H9 (cell line): Measurements from ENCODE around the gene LRRC52. TPM values are rescaled to one million over a fixed set of nuclear protein-coding genes. Genes with fewer than 3 reads are reported as not detected.

ENCODE experiments used
- DNase-seq: peaks from one replicate; pipeline ENCODE4 v3.0.0-alpha.2; 2017
- H2AFZ ChIP-seq: one replicate; pipeline ENCODE4 v1.6.1; 2013; ENCODE audit warnings: mild to moderate bottlenecking, low read length, control low read depth, moderate library complexity
- H2AK5ac ChIP-seq: 2 replicates; pipeline ENCODE4 v1.6.1; 2013; ENCODE audit warnings: low read length, control low read depth, mixed read lengths; ENCODE audit not compliant: insufficient read length
- H2BK120ac ChIP-seq: one replicate; pipeline ENCODE4 v1.6.1; 2013; ENCODE audit warnings: low read depth, mild to moderate bottlenecking, low read length, control low read depth, inconsistent platforms; ENCODE audit not compliant: poor library complexity, severe bottlenecking
- H2BK12ac ChIP-seq: 2 replicates; pipeline ENCODE4 v1.6.1; 2013; ENCODE audit warnings: low read length, control low read depth, mixed read lengths, low read depth; ENCODE audit not compliant: insufficient read length
- H2BK15ac ChIP-seq: 2 replicates; pipeline ENCODE4 v1.6.1; 2013; ENCODE audit warnings: low read depth, low read length, control low read depth
- H2BK20ac ChIP-seq: one replicate; pipeline ENCODE4 v1.6.1; 2013; ENCODE audit warnings: low read depth, mild to moderate bottlenecking, low read length, control low read depth, inconsistent platforms; ENCODE audit not compliant: poor library complexity, severe bottlenecking
- H2BK5ac ChIP-seq: 2 replicates; pipeline ENCODE4 v1.6.1; 2013; ENCODE audit warnings: low read length, control low read depth, mixed read lengths; ENCODE audit not compliant: insufficient read length
- H3K14ac ChIP-seq: 2 replicates; pipeline ENCODE4 v1.6.1; 2013; ENCODE audit warnings: low read length, control low read depth; ENCODE audit not compliant: insufficient read depth
- H3K18ac ChIP-seq: 2 replicates; pipeline ENCODE4 v1.6.1; 2013; ENCODE audit warnings: low read depth, mild to moderate bottlenecking, mixed read lengths, low read length, control low read depth; ENCODE audit not compliant: insufficient read length
- H3K23ac ChIP-seq: 2 replicates; pipeline ENCODE4 v1.6.1; 2013; ENCODE audit warnings: low read length, control low read depth, mixed read lengths, low read depth; ENCODE audit not compliant: insufficient read length
- H3K23me2 ChIP-seq: 2 replicates; pipeline ENCODE4 v1.6.1; 2013; ENCODE audit warnings: low read depth, mild to moderate bottlenecking, mixed read lengths, low read length, control low read depth; ENCODE audit not compliant: insufficient read length, poor library complexity, severe bottlenecking
- H3K27ac ChIP-seq: 2 replicates; pipeline ENCODE4 v1.5.1; 2013; ENCODE audit warnings: low read length, control low read depth, mixed read lengths, low read depth; ENCODE audit not compliant: insufficient read length
- H3K27me3 ChIP-seq: 2 replicates; pipeline ENCODE4 v1.6.1; 2013; ENCODE audit warnings: low read length, control low read depth, inconsistent platforms; ENCODE audit not compliant: insufficient read depth
- H3K4ac ChIP-seq: 2 replicates; pipeline ENCODE4 v1.6.1; 2013; ENCODE audit warnings: low read depth, mild to moderate bottlenecking, control low read depth, inconsistent platforms, low read length, moderate library complexity
- H3K4me1 ChIP-seq: 2 replicates; pipeline ENCODE4 v1.6.1; 2013; ENCODE audit warnings: low read length, control low read depth, inconsistent platforms; ENCODE audit not compliant: insufficient read depth
- H3K4me2 ChIP-seq: 2 replicates; pipeline ENCODE4 v1.6.1; 2013; ENCODE audit warnings: low read length, control low read depth, mixed read lengths; ENCODE audit not compliant: insufficient read length, insufficient read depth
- H3K56ac ChIP-seq: 2 replicates; pipeline ENCODE4 v1.6.1; 2013; ENCODE audit warnings: low read depth, mild to moderate bottlenecking, mixed read lengths, low read length, control low read depth; ENCODE audit not compliant: insufficient read length
- H3K79me1 ChIP-seq: 2 replicates; pipeline ENCODE4 v1.6.1; 2013; ENCODE audit warnings: low read depth, mild to moderate bottlenecking, moderate library complexity, low read length, control low read depth, inconsistent platforms; ENCODE audit not compliant: insufficient read depth, poor library complexity, severe bottlenecking
- H3K79me2 ChIP-seq: 2 replicates; pipeline ENCODE4 v1.6.1; 2013; ENCODE audit warnings: low read length, control low read depth, inconsistent platforms; ENCODE audit not compliant: insufficient read depth
- H3K9ac ChIP-seq: 2 replicates; pipeline ENCODE4 v1.6.1; 2013; ENCODE audit warnings: low read length, control low read depth, mixed read lengths; ENCODE audit not compliant: insufficient read length; ENCODE audit errors: extremely low read depth
- H3K9me3 ChIP-seq: one replicate; pipeline ENCODE4 v1.6.1; 2013; ENCODE audit warnings: low read depth, low read length, inconsistent platforms; ENCODE audit not compliant: control insufficient read depth
- H3T11ph ChIP-seq: one replicate; pipeline ENCODE4 v1.6.1; 2013; ENCODE audit warnings: mild to moderate bottlenecking, low read length, control low read depth, inconsistent platforms
- H4K20me1 ChIP-seq: one replicate; pipeline ENCODE4 v1.6.1; 2013; ENCODE audit not compliant: control insufficient read depth, insufficient read length, insufficient read depth
- H4K5ac ChIP-seq: 2 replicates; pipeline ENCODE4 v1.6.1; 2013; ENCODE audit warnings: low read depth, mild to moderate bottlenecking, mixed read lengths, low read length, control low read depth; ENCODE audit not compliant: insufficient read length
- H4K8ac ChIP-seq: replicated peaks from 2 replicates; pipeline ENCODE4 v1.6.1; 2013; ENCODE audit warnings: low read length, control low read depth, mixed read lengths, low read depth; ENCODE audit not compliant: insufficient read length
- H4K91ac ChIP-seq: 2 replicates; pipeline ENCODE4 v1.6.1; 2013; ENCODE audit warnings: low read depth, mild to moderate bottlenecking, moderate library complexity, mixed read lengths, low read length, control low read depth; ENCODE audit not compliant: insufficient read length
- H3K27ac Mint-ChIP-seq, 3 experiments: 2 replicates in 2 of 3; 3 replicates in 1 of 3; pipeline ENCODE4 v1.8.0; 2020 to 2021; ENCODE audit warnings: mixed read lengths in 3 of 3, mild to moderate bottlenecking in 1 of 3, moderate library complexity in 1 of 3
- H3K27me3 Mint-ChIP-seq: 2 replicates; pipeline ENCODE4 v1.8.0; 2021; ENCODE audit warnings: low read depth, mild to moderate bottlenecking, moderate library complexity, mixed read lengths
- H3K36me3 Mint-ChIP-seq, 3 experiments: 2 replicates in 2 of 3; 3 replicates in 1 of 3; pipeline ENCODE4 v1.8.0; 2020 to 2021; ENCODE audit warnings: low read depth in 3 of 3, mixed read lengths in 3 of 3; ENCODE audit not compliant: insufficient read depth in 1 of 3
- H3K4me1 Mint-ChIP-seq, 2 experiments: 2 replicates each; pipeline ENCODE4 v1.8.0; 2020; ENCODE audit warnings: mixed read lengths in 2 of 2
- H3K4me3 Mint-ChIP-seq, 2 experiments: 2 replicates in 1 of 2; 3 replicates in 1 of 2; pipeline ENCODE4 v1.8.0; 2020 to 2021; ENCODE audit warnings: mild to moderate bottlenecking in 2 of 2, mixed read lengths in 2 of 2, moderate library complexity in 1 of 2
- H3K9me3 Mint-ChIP-seq, 2 experiments: 2 replicates in 1 of 2; 3 replicates in 1 of 2; pipeline ENCODE4 v1.8.0; 2020; ENCODE audit warnings: mild to moderate bottlenecking in 2 of 2, mixed read lengths in 2 of 2, moderate library complexity in 1 of 2
- CTCF ChIP-seq: fragments of 200-600 bp; sonication (generic); conservative IDR thresholded peaks from 3 replicates; pipeline ENCODE4 v1.8.0; 2021; ENCODE audit warnings: antibody characterized with exemption, mild to moderate bottlenecking
- WGBS: extraction: QIAGEN DNeasy Blood & Tissue Kit; methylation state at CpG from one replicate; pipeline ENCODE4 v1.1.7; 2013; ENCODE audit warnings: missing lambda C conversion rate, low lambda C conversion rate, mixed read lengths; ENCODE audit not compliant: insufficient read length; ENCODE audit errors: extremely low coverage; 5-methylcytosine and 5-hydroxymethylcytosine counted together
- total RNA-seq: library from RNA; stranded (reverse); gene quantifications from 2 replicates; pipeline ENCODE4 v1.2.1, GENCODE V29; 2021

Gene LRRC52
- total RNA-seq, 1 experiment from 2014 or later = not detected

GRCh38 chr1:165520646-165521045, 23.2 kb upstream of the LRRC52 start:
- no peak overlapping the region for H2BK120ac ChIP-seq
- no CpG with 5 or more reads among the region's 4 CpGs for WGBS
- no peak overlapping the region for H4K8ac ChIP-seq
- H3K79me2 ChIP-seq = no peaks in the 10 kb centered on the region
- no peak overlapping the region for H4K91ac ChIP-seq
- H4K5ac ChIP-seq = no peak overlapping the region
- H3K4me2 ChIP-seq = no peak overlapping the region
- H2BK15ac ChIP-seq = no peak overlapping the region
- H3T11ph ChIP-seq = no peak overlapping the region
- no peaks in the 10 kb centered on the region for H3K79me1 ChIP-seq
- no peak overlapping the region for H2BK20ac ChIP-seq
- Mint-ChIP-seq H3K36me3 (no peaks in the 10 kb centered on the region; a peak in 1 of 7 replicates), H3K27me3 (peaks cover 3% of the 10 kb centered on the region; the same call in 1 of the 2 replicates), H3K9me3 (peaks cover 10 to 14% of the 10 kb centered on the region in 2 experiments; a peak in 4 of 5 replicates), H3K4me1 (peaks cover 4 to 6% of the 10 kb centered on the region in 2 experiments), H3K4me3 (no peak overlapping the region), H3K27ac (no peak overlapping the region)
- no peak overlapping the region for H3K23ac ChIP-seq
- no peaks in the 10 kb centered on the region for H3K9me3 ChIP-seq
- DNase-seq = no peak
- no peaks in the 10 kb centered on the region for H3K27me3 ChIP-seq
- no peaks in the 10 kb centered on the region for H3K4me1 ChIP-seq
- H2BK5ac ChIP-seq = no peak overlapping the region
- H3K18ac ChIP-seq = no peak overlapping the region
- no peaks in the 10 kb centered on the region for H3K23me2 ChIP-seq
- no peak overlapping the region for H3K14ac ChIP-seq
- no peak overlapping the region for H2AFZ ChIP-seq
- H4K20me1 ChIP-seq = no peaks in the 10 kb centered on the region
- H3K56ac ChIP-seq = no peak overlapping the region
- H3K9ac ChIP-seq = no peak overlapping the region
- H3K27ac ChIP-seq = no peak overlapping the region
- no peak overlapping the region for H2BK12ac ChIP-seq
- no peak overlapping the region for H2AK5ac ChIP-seq
- no peak for TF ChIP-seq CTCF
- H3K4ac ChIP-seq = no peak overlapping the region
